H1 (cell line): ENCODE results near the gene SART1. TPM values are rescaled to one million over a fixed set of nuclear protein-coding genes. Genes with fewer than 3 reads are reported as not detected.

Source experiments
- BCL11A ChIP-seq, 2 experiments: IDR thresholded peaks; one replicate each; pipeline ENCODE4 v1.6.1; 2011; ENCODE audit warnings: low read depth in 2 of 2, low read length in 2 of 2, mild to moderate bottlenecking in 2 of 2
- CHD7 ChIP-seq: fragments of 300-600 bp; sonication (generic); IDR thresholded peaks from 2 replicates; pipeline ENCODE4 v1.7.1; 2012; ENCODE audit warnings: low read length, moderate library complexity, mild to moderate bottlenecking, inconsistent platforms; ENCODE audit not compliant: insufficient replicate concordance
- CTCF ChIP-seq, 3 experiments: IDR thresholded peaks; 1 replicate in 2 of 3; 2 replicates in 1 of 3; pipeline versions ENCODE4 v1.5.1 to v1.6.1; 2011; ENCODE audit warnings: low read length in 3 of 3, mild to moderate bottlenecking in 3 of 3, inconsistent platforms in 2 of 3, low read depth in 1 of 3, moderate library complexity in 1 of 3; ENCODE audit not compliant: insufficient read depth in 1 of 3; ENCODE audit errors: control extremely low read depth in 1 of 3
- EZH2 ChIP-seq: fragments of 200-600 bp; sonication (generic); IDR thresholded peaks from 2 replicates; pipeline ENCODE4 v1.7.1; 2012; ENCODE audit warnings: low read depth, mild to moderate bottlenecking, moderate library complexity, low read length, inconsistent platforms; ENCODE audit not compliant: severe bottlenecking
- HDAC2 ChIP-seq, 2 experiments: fragments of 300-600 bp in 1 of 2; sonication (generic) in 1 of 2; IDR thresholded peaks; 2 replicates each; pipeline ENCODE4 v1.6.1; 2011 to 2012; ENCODE audit warnings: low read depth in 2 of 2, low read length in 2 of 2, mild to moderate bottlenecking in 2 of 2, moderate library complexity in 2 of 2, borderline replicate concordance in 1 of 2, inconsistent platforms in 1 of 2
- RNF2 ChIP-seq: fragments of 200-900, 300-1000 bp; sonication (generic); IDR thresholded peaks from 2 replicates; pipeline ENCODE4 v1.7.1; 2016; ENCODE audit warnings: borderline replicate concordance, low read depth, mild to moderate bottlenecking, antibody characterized with exemption, low read length; ENCODE audit not compliant: poor library complexity, severe bottlenecking; ENCODE audit errors: missing control alignments
- SIRT6 ChIP-seq: IDR thresholded peaks from one replicate; pipeline ENCODE4 v1.7.1; 2012; ENCODE audit warnings: low read length, inconsistent platforms
- polyA plus RNA-seq, 7 experiments: library from polyadenylated mRNA; depleted of rRNA in 3 of 7; stranded (reverse) in 5 of 7; unstranded in 2 of 7; fragments of >200 nt in 5 of 7; fragments of 200-250 nt in 2 of 7; gene quantifications; 1 replicate in 5 of 7; 2 replicates in 1 of 7; 4 replicates in 1 of 7; pipeline versions ENCODE4 v1.2.1 to v1.2.3, GENCODE V29; 2011 to 2013; ENCODE audit warnings: missing spikeins in 2 of 7, mixed read lengths in 2 of 7
- total RNA-seq: library from RNA; stranded (reverse); fragmentation: NEBNext Ultra II Directional; extraction: Animal tissue kit (Norgen Biotek cat#: 25700); gene quantifications from 2 replicates; pipeline ENCODE4 v1.2.1, GENCODE V29; 2021

Gene SART1
- total and polyA plus RNA-seq, 2 of the 8 experiments (the other 6 are each of a cell fraction or from before 2014, with no cell fraction given) = 9.7 to 46.1 TPM

GRCh38 chr11:66008468-66009101 lies 47.1 kb downstream of the SART1 start (continued):
- TF ChIP-seq CHD7 = no peak
- TF ChIP-seq HDAC2 (IDR thresholded peaks at IDR 0.05; ENCODE audit: borderline replicate concordance in 1 of 2, low read depth in 2 of 2, low read length in 2 of 2) = no peak
- no peak for TF ChIP-seq EZH2
- TF ChIP-seq SIRT6 = no peak
- no peak for TF ChIP-seq BCL11A (IDR thresholded peaks at IDR 0.05; ENCODE audit: low read depth in 2 of 2, low read length in 2 of 2)
- TF ChIP-seq CTCF (IDR thresholded peaks at IDR 0.05; ENCODE audit: control extremely low read depth in 1 of 3, insufficient read depth in 1 of 3, low read depth in 1 of 3, low read length in 3 of 3) = no peak
- no peak for TF ChIP-seq RNF2
